ENCODE results near the gene OSBP2.

Gene OSBP2

GRCh38 chr22:30868663-30869385 lies 174.2 kb downstream of the OSBP2 start:
- DNase-seq (ENCODE audit: low spot score): peak; percentile 29

- peak; percentile 27 for DNase-seq (ENCODE audit: low spot score)
These were observed 175.2 kb downstream of the OSBP2 start for GRCh38 chr22:30869667-30870395.

- DNase-seq (ENCODE audit: low spot score): peak; percentile 20
These were observed 176.0 kb downstream of the OSBP2 start for GRCh38 chr22:30870451-30871345.

GRCh38 chr22:30871391-30872284 lies 177.0 kb downstream of the OSBP2 start:
- DNase-seq (ENCODE audit: low spot score): peak; percentile 16

DNA sequence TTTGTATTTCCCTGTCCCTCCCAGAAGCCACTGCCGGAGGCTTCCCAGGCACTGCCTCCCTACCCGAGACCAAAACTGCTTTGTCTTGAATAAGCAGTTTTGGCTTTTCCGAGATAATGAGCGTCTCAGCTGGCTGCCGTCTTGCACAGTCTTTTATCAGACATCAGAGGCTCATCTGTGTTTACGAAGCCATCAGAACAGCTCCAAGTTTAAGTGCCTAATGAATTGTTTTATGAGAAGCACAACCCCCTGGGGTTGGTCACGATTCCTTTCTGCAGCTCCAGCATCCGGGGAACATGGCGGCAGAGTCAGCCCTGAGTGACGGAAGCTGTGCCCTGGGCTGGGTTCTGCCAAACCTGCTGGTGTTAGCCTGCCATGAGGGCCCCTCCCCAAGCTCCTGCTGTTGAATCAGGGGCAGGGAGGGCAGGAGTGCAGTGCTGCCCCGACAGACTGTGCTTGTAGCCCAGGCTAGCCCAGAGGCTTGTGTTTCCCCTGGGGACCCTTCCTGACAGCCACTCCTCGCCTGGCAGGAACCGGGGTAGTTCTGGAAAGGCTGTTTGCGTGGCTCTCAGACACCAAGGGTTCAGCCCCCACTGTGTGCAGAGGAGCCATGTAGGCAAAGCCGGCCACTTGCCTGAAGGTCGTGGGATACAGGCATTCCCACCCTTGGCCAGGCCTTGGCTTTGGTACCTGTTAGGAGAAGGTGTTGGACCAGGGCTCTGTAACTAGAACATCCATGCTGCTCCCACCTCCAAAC lies 177.8 kb downstream of the OSBP2 start:
- DNase-seq (ENCODE audit: low spot score): peak; percentile 15

- DNase-seq (ENCODE audit: low spot score): peak; percentile 10
These were observed 178.5 kb downstream of the OSBP2 start for GRCh38 chr22:30873086-30873650.

DNA sequence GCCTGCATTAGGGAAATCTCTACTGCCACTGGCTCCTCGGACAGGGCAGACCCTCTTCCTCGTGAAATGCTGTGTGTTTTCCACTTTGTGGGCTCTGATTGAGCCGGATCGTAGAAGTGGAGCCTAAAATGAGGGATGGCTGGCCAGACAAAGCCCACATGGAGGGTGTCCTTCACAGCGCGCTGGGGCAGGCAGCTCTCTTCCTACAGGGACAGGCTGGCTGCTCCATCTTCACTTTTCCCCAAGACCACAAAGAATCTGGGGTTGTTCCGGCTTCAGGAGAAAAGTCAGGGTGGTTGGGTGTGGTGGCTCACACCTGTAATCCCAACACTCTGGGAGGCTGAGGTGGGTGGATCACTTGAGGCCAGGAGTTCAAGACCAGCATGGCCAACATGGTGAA lies 179.0 kb downstream of the OSBP2 start:
- no peak for DNase-seq (ENCODE audit: low spot score)

GRCh38 chr22:30874431-30875370 lies 180.0 kb downstream of the OSBP2 start:
- peak; percentile 18 for DNase-seq (ENCODE audit: low spot score)

GRCh38 chr22:30875481-30876215 lies 181.0 kb downstream of the OSBP2 start:
- peak; percentile 25 for DNase-seq (ENCODE audit: low spot score)

GRCh38 chr22:30876221-30876751 lies 181.6 kb downstream of the OSBP2 start:
- DNase-seq (ENCODE audit: low spot score): peak; percentile 20

GRCh38 chr22:30876915-30877553 lies 182.4 kb downstream of the OSBP2 start:
- DNase-seq (ENCODE audit: low spot score): peak; percentile 27

- no peak for DNase-seq (ENCODE audit: low spot score)
These were observed 183.2 kb downstream of the OSBP2 start for GRCh38 chr22:30877662-30878515.

- DNase-seq (ENCODE audit: low spot score): no peak
These were observed 184.1 kb downstream of the OSBP2 start for GRCh38 chr22:30878516-30879414.

DNA sequence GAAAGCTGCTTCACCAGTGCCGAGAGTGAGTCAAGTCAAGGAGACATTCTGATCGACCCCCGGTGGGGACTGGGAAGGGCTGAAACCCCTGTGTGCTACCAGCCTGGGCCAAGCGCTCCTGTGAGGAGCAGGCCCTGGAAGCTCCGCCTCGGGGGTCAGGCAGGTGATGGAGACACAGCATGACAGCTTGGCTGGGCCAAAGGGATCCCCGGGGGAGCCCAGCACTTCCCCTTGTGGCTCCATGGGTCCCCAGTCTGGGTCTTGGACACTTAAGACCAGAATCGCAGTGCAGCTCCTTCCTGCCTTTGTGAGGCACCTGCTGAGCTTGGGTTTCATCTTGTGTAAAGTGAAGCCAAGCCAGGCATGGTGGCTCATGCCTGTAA lies 184.7 kb downstream of the OSBP2 start:
- no peak for DNase-seq (ENCODE audit: low spot score)

DNA sequence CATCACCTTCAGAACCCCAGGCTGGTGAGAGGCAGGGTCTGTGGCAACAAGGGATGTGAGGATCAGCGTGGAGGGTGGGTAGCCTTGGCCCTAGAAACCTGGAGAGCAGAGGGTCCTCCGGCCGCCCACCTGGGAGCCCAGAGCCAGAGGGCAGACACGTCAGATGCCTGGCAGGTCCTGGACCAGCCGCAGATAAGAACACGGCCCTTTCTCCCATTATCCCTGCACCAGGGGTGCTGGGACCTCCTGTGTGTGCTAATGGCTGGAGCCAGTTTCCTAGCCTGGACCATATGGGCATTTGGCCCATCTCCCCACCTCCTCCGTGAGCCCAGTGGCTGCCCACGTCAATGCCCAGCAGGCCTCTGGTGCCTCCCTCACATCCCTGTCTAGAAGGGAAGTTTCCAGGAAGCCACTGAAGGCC lies 185.5 kb downstream of the OSBP2 start:
- no peak for DNase-seq (ENCODE audit: low spot score)

DNA sequence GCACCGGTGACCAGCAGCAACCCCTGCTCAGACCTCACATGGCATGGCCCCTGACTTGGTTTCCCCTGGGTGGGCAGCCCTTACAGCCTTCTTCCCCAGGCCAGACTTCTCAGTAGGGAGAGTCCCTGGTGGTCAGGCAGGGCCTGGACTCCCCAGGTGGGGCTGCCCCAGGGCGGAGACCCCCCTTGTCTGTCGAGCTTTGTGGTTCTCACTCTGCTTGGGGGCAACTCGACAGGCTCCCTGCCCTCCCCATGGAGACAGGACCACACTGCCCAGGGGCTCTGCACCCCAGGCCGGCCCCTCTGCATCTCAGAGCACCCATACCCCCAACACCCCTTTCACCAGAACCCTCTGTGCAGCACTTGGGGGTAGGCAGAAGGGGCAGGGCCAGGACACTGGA lies 186.2 kb downstream of the OSBP2 start:
- DNase-seq (ENCODE audit: low spot score): no peak
